ENCODE measurements around the gene CYP46A1.

DNA sequence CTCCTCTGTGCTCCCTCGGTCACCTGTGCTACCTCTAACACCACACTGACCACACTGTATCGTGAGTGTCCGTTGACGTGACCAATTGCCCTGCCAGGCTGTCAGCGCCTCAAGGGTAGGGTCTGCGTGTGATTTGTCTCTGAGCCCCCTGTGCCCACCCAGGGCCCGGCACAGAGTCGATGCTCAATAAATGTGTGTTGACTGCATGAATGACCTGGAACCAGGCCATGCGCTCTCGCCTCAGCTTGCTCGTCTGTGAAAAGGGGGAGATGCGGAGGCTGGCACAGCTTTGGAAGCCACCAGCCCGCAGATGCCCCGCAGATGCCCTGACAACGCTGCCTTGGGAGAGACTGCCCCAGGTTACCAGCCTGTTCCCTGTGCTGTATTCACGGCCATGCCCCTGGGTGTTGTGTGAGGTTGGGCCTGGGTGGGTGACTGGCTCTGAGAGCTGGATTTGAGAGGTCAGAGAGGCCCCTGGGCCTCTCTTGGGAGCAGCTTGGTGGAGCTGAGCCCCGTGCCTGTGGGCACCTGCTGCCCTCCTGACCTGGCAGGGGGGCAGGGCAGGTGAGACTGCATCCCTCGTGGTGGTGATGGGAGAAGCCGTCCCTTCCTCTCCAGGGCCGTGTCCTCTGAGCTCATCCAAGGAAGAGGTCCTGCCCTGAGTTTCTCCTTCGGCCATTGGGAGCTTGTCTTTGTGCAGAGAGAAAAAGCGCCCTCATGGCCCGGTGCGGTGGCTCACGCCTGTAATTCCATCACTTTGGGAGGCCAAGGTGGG lies 43.2 kb downstream of the CYP46A1 start:
- no peak for TF ChIP-seq CTCF (conservative IDR thresholded peaks at IDR 0.05)
- TF ChIP-seq EZH2 (IDR thresholded peaks at IDR 0.05; ENCODE audit: low read depth), result no peak
